Upper lobe of left lung (tissue), 6 donors: ENCODE measurements around the gene ZNF581. TPM values are rescaled to one million over a fixed set of nuclear protein-coding genes. Genes with fewer than 3 reads are reported as not detected.

Source experiments
- ATAC-seq, 2 donors: fragments of 200-7000 bp; cut with Tn5 transposase; one replicate each; pipeline ENCODE4 v1.9.1; 2022; ENCODE audit warnings: mild to moderate bottlenecking in 2 of 2, moderate library complexity in 2 of 2; ENCODE audit not compliant: low FRiP score in 2 of 2
- DNase-seq, 2 donors: peaks; one replicate each; pipeline ENCODE4 v3.0.0-alpha.2; 2019 to 2020
- H3K27ac ChIP-seq, 4 donors: fragments of 200-600 bp; sonication (generic); one replicate each; pipeline ENCODE4 v1.5.1; 2016 to 2019
- H3K27me3 ChIP-seq, 4 donors: fragments of 200-600 bp; sonication (generic); one replicate each; pipeline ENCODE4 v1.5.1; 2017 to 2019
- H3K36me3 ChIP-seq, 4 donors: fragments of 200-600 bp; sonication (generic); one replicate each; pipeline ENCODE4 v1.5.1; 2016 to 2019
- H3K4me1 ChIP-seq, 4 donors: fragments of 200-600 bp; sonication (generic); one replicate each; pipeline ENCODE4 v1.5.1; 2018 to 2019
- H3K4me3 ChIP-seq, 4 donors: fragments of 200-600 bp; sonication (generic); one replicate each; pipeline ENCODE4 v1.5.1; 2017 to 2019; ENCODE audit warnings: mild to moderate bottlenecking in 2 of 4, moderate library complexity in 1 of 4
- H3K9me3 ChIP-seq, 4 donors: fragments of 200-600 bp; sonication (generic); one replicate each; pipeline ENCODE4 v1.5.1; 2018 to 2019
- CTCF ChIP-seq, 6 experiments: fragments of 450-650 bp in 4 of 6; fragments of 200-600 bp in 2 of 6; sonication (generic) in 2 of 6; IDR thresholded peaks; one replicate each; pipeline ENCODE4 v1.5.1; 2016 to 2019; ENCODE audit warnings: antibody characterized with exemption in 6 of 6
- EP300 ChIP-seq, 4 donors: sonication (generic); formaldehyde crosslinking; IDR thresholded peaks; one replicate each; pipeline ENCODE4 v1.5.1; 2017; ENCODE audit warnings: antibody characterized with exemption in 4 of 4, control low read depth in 2 of 4
- POLR2A ChIP-seq, 4 donors: fragments of 450-650 bp; IDR thresholded peaks; one replicate each; pipeline ENCODE4 v1.5.1; 2016 to 2017; ENCODE audit warnings: antibody characterized with exemption in 4 of 4, mild to moderate bottlenecking in 2 of 4
- POLR2AphosphoS5 ChIP-seq, 2 donors: sonication (generic); formaldehyde crosslinking; IDR thresholded peaks; one replicate each; pipeline ENCODE4 v1.5.1; 2017; ENCODE audit warnings: antibody characterized with exemption in 2 of 2
- WGBS, 2 donors: methylation state at CpG; one replicate each; pipeline ENCODE4 v1.1.5; 2017 to 2018; 5-methylcytosine and 5-hydroxymethylcytosine counted together
- total RNA-seq, 6 donors: library from RNA; depleted of rRNA in 4 of 6; stranded (reverse); fragments of >200 nt in 4 of 6; gene quantifications; one replicate each; pipeline versions ENCODE4 v1.1.0 to v1.2.1, GENCODE V29; 2016 to 2021
- donor health status: DM: no; HTN: no; CAD: no; lungs with moderate emphysema.
- donor health status: DM: no; HTN: yes; CAD: no; lungs with severe emphysema.

ZNF581 gene
- total RNA-seq, 6 donors from 2014 or later, result 15.6 to 38.8 (median 21.9) TPM

- DNase-seq (peak in 1 of 2 donors; percentile 87), ATAC-seq (no peak)
- Histone ChIP-seq H3K27ac (peak overlapping the region in 1 of 4 donors; percentile 66), H3K36me3 (peaks cover 2 to 30% (median 14%) of the 10 kb centered on the region in 4 donors), H3K4me3 (no peak overlapping the region), H3K4me1 (peaks cover 28 to 39% (median 31%) of the 10 kb centered on the region in 4 donors), H3K9me3 (no peaks in the 10 kb centered on the region), H3K27me3 (no peaks in the 10 kb centered on the region)
- TF ChIP-seq POLR2AphosphoS5 (IDR thresholded peaks at IDR 0.05), result no peak
- no peak for TF ChIP-seq POLR2A (IDR thresholded peaks at IDR 0.05)
- TF ChIP-seq CTCF (IDR thresholded peaks at IDR 0.05), result no peak
- no peak for TF ChIP-seq EP300 (IDR thresholded peaks at IDR 0.05)
- WGBS, 2 donors, result 93 to 97% methylated on average over 36 to 47 of the region's 55 CpGs
These were observed 21.7 kb upstream of the ZNF581 start for GRCh38 chr19:55621673-55622231.

GRCh38 chr19:55622242-55622969 is 21.0 kb upstream of the ZNF581 start:
- TF ChIP-seq POLR2A (IDR thresholded peaks at IDR 0.05) (no peak), POLR2AphosphoS5 (IDR thresholded peaks at IDR 0.05) (no peak), EP300 (IDR thresholded peaks at IDR 0.05) (no peak), CTCF (IDR thresholded peaks at IDR 0.05) (no peak)
- ATAC-seq, result no peak
- no peak overlapping the region for H3K4me3 ChIP-seq
- DNase-seq, result no peak
- H3K4me1 ChIP-seq, result peaks cover 28 to 39% (median 31%) of the 10 kb centered on the region in 4 donors
- H3K27ac ChIP-seq, result no peak overlapping the region
- no peaks in the 10 kb centered on the region for H3K27me3 ChIP-seq
- no peaks in the 10 kb centered on the region for H3K9me3 ChIP-seq
- H3K36me3 ChIP-seq, result peaks cover 0 to 25% (median 11%) of the 10 kb centered on the region in 4 donors
- WGBS, 2 donors, result 90 to 97% methylated on average over 13 to 39 of the region's 40 CpGs

GRCh38 chr19:55623130-55623529 is 20.3 kb upstream of the ZNF581 start:
- peaks cover 0 to 19% (median 7%) of the 10 kb centered on the region in 4 donors for H3K36me3 ChIP-seq
- peak in 1 of 2 donors; percentile 84 for DNase-seq
- no peaks in the 10 kb centered on the region for H3K9me3 ChIP-seq
- no peaks in the 10 kb centered on the region for H3K27me3 ChIP-seq
- TF ChIP-seq POLR2AphosphoS5 (IDR thresholded peaks at IDR 0.05), result no peak
- no peak for TF ChIP-seq POLR2A (IDR thresholded peaks at IDR 0.05)
- TF ChIP-seq EP300 (IDR thresholded peaks at IDR 0.05), result no peak
- TF ChIP-seq CTCF (IDR thresholded peaks at IDR 0.05), result no peak
- H3K4me3 ChIP-seq, result no peak overlapping the region
- H3K4me1 ChIP-seq, result peaks cover 24 to 39% (median 31%) of the 10 kb centered on the region in 4 donors
- ATAC-seq, result no peak
- peak overlapping the region in 1 of 4 donors; percentile 97 for H3K27ac ChIP-seq
- 96 to 97% methylated on average over 7 of the region's 7 CpGs for WGBS, 2 donors

- peak overlapping the region; percentile 94 to 98 (median 96) for H3K27ac ChIP-seq
- H3K27me3 ChIP-seq, result no peaks in the 10 kb centered on the region
- DNase-seq (no peak), ATAC-seq (no peak)
- TF ChIP-seq EP300 (IDR thresholded peaks at IDR 0.05), result no peak
- TF ChIP-seq POLR2A (IDR thresholded peaks at IDR 0.05), result no peak
- no peak for TF ChIP-seq CTCF (IDR thresholded peaks at IDR 0.05)
- no peak for TF ChIP-seq POLR2AphosphoS5 (IDR thresholded peaks at IDR 0.05)
- peaks cover 0 to 19% (median 7%) of the 10 kb centered on the region in 4 donors for H3K36me3 ChIP-seq
- peaks cover 23 to 36% (median 29%) of the 10 kb centered on the region in 4 donors for H3K4me1 ChIP-seq
- no peaks in the 10 kb centered on the region for H3K9me3 ChIP-seq
- 64 to 67% methylated on average over 7 of the region's 7 CpGs for WGBS, 2 donors
- H3K4me3 ChIP-seq, result peak overlapping the region in 3 of 4 donors; percentile 47 to 58 (median 54)
These were observed 19.9 kb upstream of the ZNF581 start for GRCh38 chr19:55623561-55623960.
